HepG2 (cell line): ENCODE data around the gene KCNF1. TPM values are rescaled to one million over a fixed set of nuclear protein-coding genes. Genes with fewer than 3 reads are reported as not detected.

Experiments
- ATAC-seq: fragments of 200-7000 bp; cut with Tn5 transposase; 3 replicates; pipeline ENCODE4 v1.9.1; 2020; ENCODE audit warnings: mild to moderate bottlenecking, moderate library complexity
- BruUV-seq: library from RNA; stranded (reverse); fragments of 400-500 nt; replicated peaks from 2 replicates; lab custom pipeline; 2021; lab: Mats Ljungman, UMichigan
- CTCF ChIA-PET: fragments of 300-600 bp; formaldehyde crosslinking; extraction: SDS; loops from one replicate; lab custom pipeline; 2021; ENCODE audit warnings: low total read pairs, inconsistent platforms, low intra/inter-chr PET ratio; lab: Yijun Ruan, JAX
- POLR2A ChIA-PET: fragments of 350-600 bp; sonication (Branson Sonifier 250); formaldehyde crosslinking; loops from one replicate; lab custom pipeline; 2020; ENCODE audit warnings: antibody characterized with exemption, inconsistent platforms; lab: Yijun Ruan, JAX
- DNase-seq: peaks from one replicate; pipeline ENCODE4 v3.0.0-alpha.2; 2015; ENCODE audit warnings: low spot score
- FAIRE-seq: peaks from 3 replicates; lab custom pipeline; 2011; peaks lifted over from hg19 to GRCh38; lab: Jason Lieb, UNC
- H2AFZ ChIP-seq: one replicate; pipeline ENCODE4 v1.6.1; 2011; ENCODE audit warnings: low read length, inconsistent platforms
- H3K27ac ChIP-seq: fragments of 300-600 bp; 3 replicates; pipeline ENCODE4 v1.8.0; 2011; ENCODE audit warnings: mixed run types, mild to moderate bottlenecking, mixed read lengths, low read length, inconsistent platforms; ENCODE audit not compliant: insufficient read depth; ENCODE audit errors: extremely low read length
- H3K27me3 ChIP-seq, 2 experiments: fragments of 200-600 bp in 1 of 2; 2 replicates in 1 of 2; 3 replicates in 1 of 2; pipeline versions ENCODE4 v1.6.0 to v1.8.0; 2011; ENCODE audit warnings: low read length in 2 of 2, mild to moderate bottlenecking in 2 of 2, moderate library complexity in 2 of 2, inconsistent platforms in 1 of 2; ENCODE audit not compliant: insufficient read depth in 2 of 2, control insufficient read depth in 1 of 2
- H3K36me3 ChIP-seq, 2 experiments: fragments of 200-600 bp in 1 of 2; replicated peaks in 1 of 2; 2 replicates in 1 of 2; 3 replicates in 1 of 2; pipeline versions ENCODE4 v1.5.1 to v1.8.0; 2011; ENCODE audit warnings: low read length in 2 of 2, inconsistent platforms in 1 of 2; ENCODE audit not compliant: insufficient read depth in 2 of 2, control insufficient read depth in 1 of 2
- H3K4me1 ChIP-seq: 2 replicates; pipeline ENCODE4 v1.5.1; 2012; ENCODE audit warnings: low read length, inconsistent platforms; ENCODE audit not compliant: insufficient read depth
- H3K4me2 ChIP-seq: 2 replicates; pipeline ENCODE4 v1.6.0; 2011; ENCODE audit warnings: low read depth, low read length, inconsistent platforms
- H3K4me3 ChIP-seq, 3 experiments: fragments of 200-600 bp in 1 of 3; sonication (generic), shearing (Covaris generic) in 1 of 3; replicated peaks in 1 of 3; 2 replicates each; pipeline ENCODE4 v1.5.1; 2011 to 2016; ENCODE audit warnings: low read length in 3 of 3, inconsistent platforms in 2 of 3, low read depth in 2 of 3, mild to moderate bottlenecking in 2 of 3, control low read depth in 1 of 3, mixed read lengths in 1 of 3; ENCODE audit not compliant: insufficient read depth in 1 of 3
- H3K79me2 ChIP-seq: one replicate; pipeline ENCODE4 v1.6.1; 2011; ENCODE audit warnings: low read length, inconsistent platforms; ENCODE audit not compliant: insufficient read depth
- H3K9ac ChIP-seq: 2 replicates; pipeline ENCODE4 v1.6.0; 2011; ENCODE audit warnings: mild to moderate bottlenecking, low read depth, low read length, inconsistent platforms; ENCODE audit not compliant: insufficient read depth
- H3K9me3 ChIP-seq: 2 replicates; pipeline ENCODE4 v1.5.1; 2012; ENCODE audit warnings: mild to moderate bottlenecking, low read length
- H4K20me1 ChIP-seq: 2 replicates; pipeline ENCODE4 v1.6.0; 2011; ENCODE audit warnings: inconsistent platforms, mild to moderate bottlenecking, low read length, moderate library complexity; ENCODE audit not compliant: insufficient read depth
- CHD2 ChIP-seq: IDR thresholded peaks from 2 replicates; pipeline ENCODE4 v1.6.1; 2011; ENCODE audit warnings: low read depth, low read length, improper control_type of control experiment
- HOXA3 ChIP-seq: sonication (generic); formaldehyde crosslinking; IDR thresholded peaks from 2 replicates; pipeline ENCODE4 v1.5.0; 2020; ENCODE audit warnings: missing genetic modification reagents
- RAD21 ChIP-seq: fragments of 450-650 bp; formaldehyde crosslinking; IDR thresholded peaks from 2 replicates; pipeline ENCODE4 v1.5.0; 2020; ENCODE audit warnings: mild to moderate bottlenecking
- RELA ChIP-seq: sonication (generic); formaldehyde crosslinking; IDR thresholded peaks from 2 replicates; pipeline ENCODE4 v1.4.0; 2020; ENCODE audit warnings: missing genetic modification reagents
- YEATS2 ChIP-seq: sonication (generic); formaldehyde crosslinking; IDR thresholded peaks from 2 replicates; pipeline ENCODE4 v1.4.0; 2020; ENCODE audit warnings: missing genetic modification reagents, borderline replicate concordance
- ZC3H4 ChIP-seq: sonication (generic); formaldehyde crosslinking; IDR thresholded peaks from 2 replicates; pipeline ENCODE4 v1.4.0; 2020; ENCODE audit warnings: missing genetic modification reagents, borderline replicate concordance
- ZNF678 ChIP-seq: sonication (generic); formaldehyde crosslinking; IDR thresholded peaks from 2 replicates; pipeline ENCODE4 v1.4.0; 2020; ENCODE audit warnings: mild to moderate bottlenecking, missing genetic modification reagents
- WGBS: methylation state at CpG from one replicate; pipeline ENCODE4 v1.1.6; 2017; ENCODE audit warnings: low lambda C conversion rate; 5-methylcytosine and 5-hydroxymethylcytosine counted together
- in situ Hi-C: cut with HindIII; loops from 2 replicates; pipeline ENCODE4 v1.10.0; 2017; ENCODE audit warnings: low pct_unique_long_range_greater_than_20kb; ENCODE audit not compliant: extremely low pct_ligation_motif_present
- intact Hi-C: fragments of 100-400 bp; cut with micrococcal nuclease; formaldehyde crosslinking; loops from one replicate; pipeline ENCODE4 v1.10.0; 2022; ENCODE audit not compliant: unreplicated experiment
- polyA plus RNA-seq, 8 experiments: library from polyadenylated mRNA; depleted of rRNA in 3 of 8; stranded (reverse) in 7 of 8; unstranded in 1 of 8; fragments of >200 nt; fragmentation: Illumina TruSeq in 4 of 8; extraction: Trizol in 4 of 8; gene quantifications; 2 replicates each; pipeline versions ENCODE4 v1.2.1 to v1.2.3, GENCODE V29; 2011 to 2016; ENCODE audit warnings: low read depth in 4 of 8, missing spikeins in 1 of 8, mixed read lengths in 1 of 8; ENCODE audit not compliant: insufficient read depth in 1 of 8
- total RNA-seq, 5 experiments: library from RNA; depleted of rRNA; stranded (reverse); fragments of >200 nt; fragmentation: Illumina TruSeq; extraction: Trizol; gene quantifications; 2 replicates each; pipeline ENCODE4 v1.2.3, GENCODE V29; 2016; ENCODE audit warnings: low read depth in 1 of 5
- TF ChIP-seq, protein P1 (sequence below): sonication (generic); formaldehyde crosslinking; IDR thresholded peaks from 2 replicates; pipeline ENCODE4 v1.9.0; 2021; ENCODE audit warnings: missing genetic modification reagents, borderline replicate concordance
- TF ChIP-seq, protein P2 (sequence below): sonication (generic); formaldehyde crosslinking; IDR thresholded peaks from 2 replicates; pipeline ENCODE4 v1.5.1; 2020; ENCODE audit warnings: missing genetic modification reagents, mild to moderate bottlenecking, borderline replicate concordance
- TF ChIP-seq, protein P3 (sequence below): sonication (generic); formaldehyde crosslinking; IDR thresholded peaks from 2 replicates; pipeline ENCODE4 v1.4.0; 2020; ENCODE audit warnings: mild to moderate bottlenecking, missing genetic modification reagents
- TF ChIP-seq, protein P4 (sequence below): IDR thresholded peaks from 2 replicates; pipeline ENCODE4 v1.6.1; 2016; ENCODE audit warnings: low read depth

Gene KCNF1
- total and polyA plus RNA-seq, 2 of the 13 experiments (the other 11 are each of a cell fraction or from before 2014, with no cell fraction given), result 0.09 to 0.12 TPM

DNA sequence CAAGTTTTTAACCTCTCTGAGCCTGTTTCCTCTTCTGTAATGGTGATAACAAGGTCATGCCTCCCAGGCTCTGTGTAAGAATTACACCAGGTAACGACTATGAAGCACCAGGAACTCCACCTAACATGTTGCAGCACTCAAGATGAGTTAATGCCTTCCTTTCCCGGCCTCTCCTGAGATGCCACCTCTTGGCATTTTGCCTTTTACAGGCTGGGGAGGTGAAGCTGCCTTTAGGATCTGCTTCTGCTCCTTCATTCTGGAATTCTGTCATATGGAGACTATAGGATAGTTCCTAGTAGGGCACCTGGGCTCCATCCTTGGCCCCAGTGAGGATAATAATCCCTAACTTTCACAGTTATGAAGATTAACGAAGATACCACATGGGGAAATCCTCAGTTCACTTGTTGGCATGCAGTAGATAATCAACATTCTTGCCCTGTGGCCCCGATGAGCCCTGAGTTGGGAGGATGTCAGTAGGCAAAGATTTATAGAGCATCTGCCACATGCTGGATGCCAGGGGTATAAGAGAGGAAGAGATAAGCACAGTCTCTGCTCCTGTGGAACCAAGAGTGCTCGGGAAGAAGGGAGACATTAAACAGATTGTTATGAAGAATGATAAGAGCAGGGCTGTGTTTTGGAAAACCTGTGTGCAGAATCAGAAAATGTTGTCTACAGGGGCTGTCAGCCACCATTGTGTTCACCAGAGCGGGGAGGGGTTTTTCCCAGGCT, 43.9 kb upstream of the KCNF1 start:
- H3K9me3 ChIP-seq, result peaks cover 5% of the 10 kb centered on the region; the same call in 1 of the 2 replicates

More for the DNA sequence above, 43.9 kb upstream of the KCNF1 start:
- Histone ChIP-seq H3K79me2 (no peaks in the 10 kb centered on the region), H3K9ac (no peak overlapping the region), H3K4me1 (no peaks in the 10 kb centered on the region), H3K4me2 (no peak overlapping the region), H3K36me3 (no peaks in the 10 kb centered on the region), H4K20me1 (no peaks in the 10 kb centered on the region), H2AFZ (no peak overlapping the region), H3K4me3 (no peak overlapping the region), H3K27ac (no peak overlapping the region), H3K27me3 (peaks cover 4 to 56% of the 10 kb centered on the region in 2 experiments; a peak in 4 of 5 replicates)
- ChIA-PET CTCF (no interaction called here), POLR2A (no interaction called here)
- ATAC-seq, result no peak
- no TSS peak for BruUV-seq
- in situ Hi-C loops (no loop called here), intact Hi-C loops (no loop called here)
- no peak for TF ChIP-seq CHD2
- TF ChIP-seq, protein P1, sequence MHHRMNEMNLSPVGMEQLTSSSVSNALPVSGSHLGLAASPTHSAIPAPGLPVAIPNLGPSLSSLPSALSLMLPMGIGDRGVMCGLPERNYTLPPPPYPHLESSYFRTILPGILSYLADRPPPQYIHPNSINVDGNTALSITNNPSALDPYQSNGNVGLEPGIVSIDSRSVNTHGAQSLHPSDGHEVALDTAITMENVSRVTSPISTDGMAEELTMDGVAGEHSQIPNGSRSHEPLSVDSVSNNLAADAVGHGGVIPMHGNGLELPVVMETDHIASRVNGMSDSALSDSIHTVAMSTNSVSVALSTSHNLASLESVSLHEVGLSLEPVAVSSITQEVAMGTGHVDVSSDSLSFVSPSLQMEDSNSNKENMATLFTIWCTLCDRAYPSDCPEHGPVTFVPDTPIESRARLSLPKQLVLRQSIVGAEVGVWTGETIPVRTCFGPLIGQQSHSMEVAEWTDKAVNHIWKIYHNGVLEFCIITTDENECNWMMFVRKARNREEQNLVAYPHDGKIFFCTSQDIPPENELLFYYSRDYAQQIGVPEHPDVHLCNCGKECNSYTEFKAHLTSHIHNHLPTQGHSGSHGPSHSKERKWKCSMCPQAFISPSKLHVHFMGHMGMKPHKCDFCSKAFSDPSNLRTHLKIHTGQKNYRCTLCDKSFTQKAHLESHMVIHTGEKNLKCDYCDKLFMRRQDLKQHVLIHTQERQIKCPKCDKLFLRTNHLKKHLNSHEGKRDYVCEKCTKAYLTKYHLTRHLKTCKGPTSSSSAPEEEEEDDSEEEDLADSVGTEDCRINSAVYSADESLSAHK (CRISPR knock-in tag), result no peak
- no peak for TF ChIP-seq RELA
- TF ChIP-seq ZNF678 (CRISPR knock-in tag), result no peak
- no peak for TF ChIP-seq HOXA3 (CRISPR knock-in tag)
- TF ChIP-seq, protein P2, sequence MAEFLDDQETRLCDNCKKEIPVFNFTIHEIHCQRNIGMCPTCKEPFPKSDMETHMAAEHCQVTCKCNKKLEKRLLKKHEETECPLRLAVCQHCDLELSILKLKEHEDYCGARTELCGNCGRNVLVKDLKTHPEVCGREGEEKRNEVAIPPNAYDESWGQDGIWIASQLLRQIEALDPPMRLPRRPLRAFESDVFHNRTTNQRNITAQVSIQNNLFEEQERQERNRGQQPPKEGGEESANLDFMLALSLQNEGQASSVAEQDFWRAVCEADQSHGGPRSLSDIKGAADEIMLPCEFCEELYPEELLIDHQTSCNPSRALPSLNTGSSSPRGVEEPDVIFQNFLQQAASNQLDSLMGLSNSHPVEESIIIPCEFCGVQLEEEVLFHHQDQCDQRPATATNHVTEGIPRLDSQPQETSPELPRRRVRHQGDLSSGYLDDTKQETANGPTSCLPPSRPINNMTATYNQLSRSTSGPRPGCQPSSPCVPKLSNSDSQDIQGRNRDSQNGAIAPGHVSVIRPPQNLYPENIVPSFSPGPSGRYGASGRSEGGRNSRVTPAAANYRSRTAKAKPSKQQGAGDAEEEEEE, result no peak
- TF ChIP-seq, protein P3, sequence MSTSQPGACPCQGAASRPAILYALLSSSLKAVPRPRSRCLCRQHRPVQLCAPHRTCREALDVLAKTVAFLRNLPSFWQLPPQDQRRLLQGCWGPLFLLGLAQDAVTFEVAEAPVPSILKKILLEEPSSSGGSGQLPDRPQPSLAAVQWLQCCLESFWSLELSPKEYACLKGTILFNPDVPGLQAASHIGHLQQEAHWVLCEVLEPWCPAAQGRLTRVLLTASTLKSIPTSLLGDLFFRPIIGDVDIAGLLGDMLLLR (CRISPR knock-in tag), result no peak
- TF ChIP-seq, protein P4, sequence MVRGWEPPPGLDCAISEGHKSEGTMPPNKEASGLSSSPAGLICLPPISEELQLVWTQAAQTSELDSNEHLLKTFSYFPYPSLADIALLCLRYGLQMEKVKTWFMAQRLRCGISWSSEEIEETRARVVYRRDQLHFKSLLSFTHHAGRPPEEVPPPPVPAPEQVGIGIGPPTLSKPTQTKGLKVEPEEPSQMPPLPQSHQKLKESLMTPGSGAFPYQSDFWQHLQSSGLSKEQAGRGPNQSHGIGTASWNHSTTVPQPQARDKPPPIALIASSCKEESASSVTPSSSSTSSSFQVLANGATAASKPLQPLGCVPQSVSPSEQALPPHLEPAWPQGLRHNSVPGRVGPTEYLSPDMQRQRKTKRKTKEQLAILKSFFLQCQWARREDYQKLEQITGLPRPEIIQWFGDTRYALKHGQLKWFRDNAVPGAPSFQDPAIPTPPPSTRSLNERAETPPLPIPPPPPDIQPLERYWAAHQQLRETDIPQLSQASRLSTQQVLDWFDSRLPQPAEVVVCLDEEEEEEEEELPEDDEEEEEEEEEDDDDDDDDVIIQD (CRISPR knock-in tag), result no peak
- TF ChIP-seq RAD21 (CRISPR knock-in tag), result no peak
- TF ChIP-seq YEATS2 (CRISPR knock-in tag), result no peak
- no peak for TF ChIP-seq ZC3H4 (CRISPR knock-in tag)
- 3% methylated on average over 6 of the region's 6 CpGs for WGBS
- no peak for DNase-seq
- FAIRE-seq, result no peak
